GM12873 (cell line): ENCODE results near the gene GRK3.

Source experiments
- CTCF ChIP-seq: IDR thresholded peaks from 2 replicates; pipeline ENCODE4 v1.5.1; 2012; ENCODE audit warnings: low read depth, mild to moderate bottlenecking, moderate library complexity, low read length, control low read depth; ENCODE audit not compliant: insufficient read depth; ENCODE audit errors: missing control alignments

Gene GRK3

GRCh38 chr22:25697978-25698377 is 133.5 kb downstream of the GRK3 start:
- TF ChIP-seq CTCF: no peak

GRCh38 chr22:25698461-25698860 is 134.0 kb downstream of the GRK3 start:
- TF ChIP-seq CTCF: no peak

GRCh38 chr22:25698978-25699377 is 134.5 kb downstream of the GRK3 start:
- no peak for TF ChIP-seq CTCF

- TF ChIP-seq CTCF: no peak
Observed at GRCh38 chr22:25701056-25701780, 136.7 kb downstream of the GRK3 start.

GRCh38 chr22:25702040-25702439 is 137.6 kb downstream of the GRK3 start:
- peak; percentile 18 for TF ChIP-seq CTCF

GRCh38 chr22:25702571-25703167 is 138.2 kb downstream of the GRK3 start:
- no peak for TF ChIP-seq CTCF

- TF ChIP-seq CTCF: no peak
Observed at GRCh38 chr22:25704701-25705100, 140.2 kb downstream of the GRK3 start.
